Osteocyte (in vitro differentiated cells): Measurements from ENCODE around the gene RPL5. TPM values are rescaled to one million over a fixed set of nuclear protein-coding genes. Genes with fewer than 3 reads are reported as not detected.

Source experiments
- DNase-seq: peaks from one replicate; pipeline ENCODE4 v3.0.0; 2021; ENCODE audit warnings: mixed read lengths; ENCODE audit not compliant: unreplicated experiment; ENCODE audit errors: extremely low spot score
- H3K27ac Mint-ChIP-seq: one replicate; pipeline ENCODE4 v1.8.0; 2021; ENCODE audit warnings: mild to moderate bottlenecking, mixed read lengths; ENCODE audit not compliant: unreplicated experiment
- H3K27me3 Mint-ChIP-seq: one replicate; pipeline ENCODE4 v1.8.0; 2021; ENCODE audit warnings: mixed read lengths; ENCODE audit not compliant: unreplicated experiment
- H3K36me3 Mint-ChIP-seq: one replicate; pipeline ENCODE4 v1.8.0; 2021; ENCODE audit warnings: mixed read lengths; ENCODE audit not compliant: unreplicated experiment
- H3K4me1 Mint-ChIP-seq: one replicate; pipeline ENCODE4 v1.8.0; 2021; ENCODE audit warnings: mixed read lengths; ENCODE audit not compliant: unreplicated experiment
- H3K4me3 Mint-ChIP-seq: one replicate; pipeline ENCODE4 v1.8.0; 2021; ENCODE audit warnings: mild to moderate bottlenecking, moderate library complexity, mixed read lengths; ENCODE audit not compliant: unreplicated experiment
- H3K9me3 Mint-ChIP-seq: one replicate; pipeline ENCODE4 v1.8.0; 2021; ENCODE audit warnings: mixed read lengths; ENCODE audit not compliant: unreplicated experiment
- CTCF ChIP-seq: fragments of 200-600 bp; sonication (generic); IDR thresholded peaks from 2 replicates; pipeline ENCODE4 v1.5.0; 2021; ENCODE audit warnings: antibody characterized with exemption, mild to moderate bottlenecking, moderate library complexity
- total RNA-seq: library from RNA; stranded (reverse); gene quantifications from 2 replicates; pipeline ENCODE4 v1.2.1, GENCODE V29; 2021

RPL5 gene
- total RNA-seq, 1 donor from 2014 or later = 883 TPM

GRCh38 chr1:92843429-92844352 is 11.9 kb downstream of the RPL5 start:
- Mint-ChIP-seq H3K36me3 (peaks cover 48% of the 10 kb centered on the region), H3K27ac (no peak overlapping the region), H3K9me3 (no peaks in the 10 kb centered on the region), H3K4me1 (peaks cover 2% of the 10 kb centered on the region), H3K4me3 (no peak overlapping the region), H3K27me3 (no peaks in the 10 kb centered on the region)
- DNase-seq = no peak
- TF ChIP-seq CTCF = no peak

GRCh38 chr1:92844439-92844838 is 12.6 kb downstream of the RPL5 start:
- H3K4me3 Mint-ChIP-seq = no peak overlapping the region
- TF ChIP-seq CTCF = no peak
- H3K27me3 Mint-ChIP-seq = no peaks in the 10 kb centered on the region
- DNase-seq = no peak
- no peak overlapping the region for H3K27ac Mint-ChIP-seq
- no peaks in the 10 kb centered on the region for H3K9me3 Mint-ChIP-seq
- H3K36me3 Mint-ChIP-seq = peaks cover 42% of the 10 kb centered on the region
- H3K4me1 Mint-ChIP-seq = no peaks in the 10 kb centered on the region

- no peak for DNase-seq
- H3K27ac Mint-ChIP-seq = no peak overlapping the region
- H3K4me3 Mint-ChIP-seq = no peak overlapping the region
- H3K9me3 Mint-ChIP-seq = no peaks in the 10 kb centered on the region
- H3K4me1 Mint-ChIP-seq = no peaks in the 10 kb centered on the region
- H3K27me3 Mint-ChIP-seq = no peaks in the 10 kb centered on the region
- no peak for TF ChIP-seq CTCF
- H3K36me3 Mint-ChIP-seq = peaks cover 30% of the 10 kb centered on the region
These were observed 14.1 kb downstream of the RPL5 start for GRCh38 chr1:92845908-92846307.

- no peak for DNase-seq
- Mint-ChIP-seq H3K9me3 (no peaks in the 10 kb centered on the region), H3K27me3 (no peaks in the 10 kb centered on the region), H3K36me3 (peaks cover 16% of the 10 kb centered on the region), H3K4me1 (no peaks in the 10 kb centered on the region), H3K27ac (no peak overlapping the region), H3K4me3 (no peak overlapping the region)
- TF ChIP-seq CTCF = no peak
These were observed 16.4 kb downstream of the RPL5 start for GRCh38 chr1:92848201-92848600.

GRCh38 chr1:92850019-92850418 is 18.2 kb downstream of the RPL5 start:
- peaks cover 7% of the 10 kb centered on the region for H3K9me3 Mint-ChIP-seq
- peaks cover 2% of the 10 kb centered on the region for H3K36me3 Mint-ChIP-seq
- no peak for TF ChIP-seq CTCF
- no peaks in the 10 kb centered on the region for H3K27me3 Mint-ChIP-seq
- DNase-seq = no peak
- H3K4me1 Mint-ChIP-seq = no peaks in the 10 kb centered on the region
- H3K4me3 Mint-ChIP-seq = no peak overlapping the region
- H3K27ac Mint-ChIP-seq = no peak overlapping the region
